Measurements from ENCODE around the gene TSHZ2.
"Not testable (repeated sequence)": the region's sequence is repeated elsewhere in the genome, so short reads cannot be mapped to it uniquely, and the experiment has no call there.

Gene TSHZ2

GRCh38 chr20:53365539-53366075, 393.4 kb downstream of the TSHZ2 start:
- DNase-seq = no peak

- not testable (repeated sequence) for DNase-seq
Measured at GRCh38 chr20:53366928-53367327, 394.8 kb downstream of the TSHZ2 start.

GRCh38 chr20:53369871-53370270, 397.7 kb downstream of the TSHZ2 start:
- DNase-seq = no peak

GRCh38 chr20:53370345-53370961, 398.3 kb downstream of the TSHZ2 start:
- no peak for DNase-seq

- no peak for DNase-seq
Measured at GRCh38 chr20:53371216-53371615, 399.1 kb downstream of the TSHZ2 start.

- no peak for DNase-seq
Measured at GRCh38 chr20:53376021-53376420, 403.9 kb downstream of the TSHZ2 start.

- no peak for DNase-seq
Measured at GRCh38 chr20:53379014-53379832, 407.1 kb downstream of the TSHZ2 start.

- no peak for DNase-seq
Measured at GRCh38 chr20:53379833-53380120, 407.6 kb downstream of the TSHZ2 start.

- no peak for DNase-seq
Measured at GRCh38 chr20:53381568-53382262, 409.6 kb downstream of the TSHZ2 start.

- DNase-seq = peak; percentile 67
Measured at GRCh38 chr20:53382263-53382844, 410.2 kb downstream of the TSHZ2 start.

- peak; percentile 43 for DNase-seq
Measured at GRCh38 chr20:53383916-53384315, 411.8 kb downstream of the TSHZ2 start.

GRCh38 chr20:53384392-53384791, 412.2 kb downstream of the TSHZ2 start:
- no peak for DNase-seq

- no peak for DNase-seq
Measured at GRCh38 chr20:53385941-53386767, 414.0 kb downstream of the TSHZ2 start.

GRCh38 chr20:53387983-53388675, 416.0 kb downstream of the TSHZ2 start:
- no peak for DNase-seq

- DNase-seq = no peak
Measured at GRCh38 chr20:53389516-53390300, 417.6 kb downstream of the TSHZ2 start.

- no peak for DNase-seq
Measured at GRCh38 chr20:53390770-53391169, 418.6 kb downstream of the TSHZ2 start.

GRCh38 chr20:53394433-53394832, 422.3 kb downstream of the TSHZ2 start:
- DNase-seq = no peak

GRCh38 chr20:53395188-53395923, 423.2 kb downstream of the TSHZ2 start:
- no peak for DNase-seq

- no peak for DNase-seq
Measured at GRCh38 chr20:53399083-53399482, 426.9 kb downstream of the TSHZ2 start.

Data from right hindlimb (tissue), 1 donor.